K562 (cell line): ENCODE measurements around the gene CACNA1S.

Experiments
- CTCF ChIP-seq, 3 experiments: IDR thresholded peaks in 2 of 3; conservative IDR thresholded peaks in 1 of 3; 2 replicates each; pipeline ENCODE4 v1.5.1; 2011 to 2012; ENCODE audit warnings: low read length in 3 of 3, mild to moderate bottlenecking in 3 of 3, control low read depth in 2 of 3, improper control_type of control experiment in 1 of 3, inconsistent platforms in 1 of 3, low read depth in 1 of 3, mixed read lengths in 1 of 3, moderate library complexity in 1 of 3; ENCODE audit not compliant: insufficient read depth in 2 of 3
- FOS ChIP-seq: IDR thresholded peaks from 3 replicates; pipeline ENCODE4 v1.6.1; 2011; ENCODE audit not compliant: insufficient read length; ENCODE audit errors: extremely low read depth
- GATA2 ChIP-seq: sonication (generic); formaldehyde crosslinking; IDR thresholded peaks from 2 replicates; pipeline ENCODE4 v1.4.0; 2020; ENCODE audit warnings: mild to moderate bottlenecking, missing genetic modification reagents
- POLR2AphosphoS5 ChIP-seq: IDR thresholded peaks from 2 replicates; pipeline ENCODE4 v1.6.1; 2011; ENCODE audit warnings: mild to moderate bottlenecking, low read depth, low read length, moderate library complexity; ENCODE audit not compliant: control insufficient read depth, insufficient read depth
- RFX5 ChIP-seq: IDR thresholded peaks from 2 replicates; pipeline ENCODE4 v1.6.1; 2011; ENCODE audit warnings: low read depth, mild to moderate bottlenecking, improper control_type of control experiment, low read length

GRCh38 chr1:201127755-201128455, 15.7 kb upstream of the CACNA1S start:
- no peak for TF ChIP-seq GATA2 (CRISPR knock-in tag)
- no peak for TF ChIP-seq CTCF (IDR thresholded peaks at IDR 0.05 in 2 of 3, conservative IDR thresholded peaks at IDR 0.05 in 1 of 3; ENCODE audit: insufficient read depth in 2 of 3, low read depth in 1 of 3, low read length in 3 of 3)
- TF ChIP-seq FOS, result no peak
- no peak for TF ChIP-seq RFX5
- TF ChIP-seq POLR2AphosphoS5, result no peak
